ENCODE measurements around the gene ATP11A. TPM values are rescaled to one million over a fixed set of nuclear protein-coding genes. Genes with fewer than 3 reads are reported as not detected.

ATP11A gene
- total RNA-seq, 1 experiment from 2014 or later, result 8.8 TPM

DNA sequence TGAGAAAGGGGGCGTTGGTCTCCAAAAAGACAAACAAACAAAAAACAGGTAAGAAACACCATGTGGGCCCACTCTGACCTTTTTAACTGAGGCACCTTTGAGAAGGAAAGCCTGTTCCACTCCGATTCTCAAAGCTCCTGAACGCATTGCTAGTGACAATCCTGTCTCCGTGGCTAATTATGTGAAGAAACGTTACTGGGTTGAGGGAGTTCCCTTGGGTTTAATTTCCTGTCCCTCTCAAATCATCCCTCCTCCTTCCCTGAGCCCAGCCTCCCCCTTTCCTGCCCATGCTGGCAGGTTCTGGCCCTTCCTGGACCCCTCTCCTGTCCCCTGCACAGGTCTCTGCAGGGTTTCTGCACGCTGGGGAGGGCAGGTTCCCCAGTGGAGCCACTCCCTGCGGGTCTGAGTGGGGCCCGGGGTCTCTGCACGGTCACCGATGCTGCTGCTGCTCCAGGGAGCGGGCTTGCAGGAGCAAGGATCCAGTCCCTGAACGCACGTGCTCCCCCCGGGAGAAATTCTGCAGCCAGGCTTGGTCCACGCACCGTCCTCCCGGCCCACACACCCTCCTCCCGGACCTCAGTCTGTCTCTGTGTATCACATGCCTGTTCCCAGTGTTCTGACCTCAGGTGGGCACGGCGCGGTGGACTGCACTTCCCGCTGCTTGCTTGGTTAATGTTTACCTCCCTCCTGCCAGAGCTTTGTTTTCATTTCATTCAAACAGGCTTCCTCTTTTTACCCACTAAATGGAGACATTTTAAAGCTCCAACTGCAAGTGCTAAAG lies 202.8 kb downstream of the ATP11A start:
- DNase-seq (ENCODE audit: low spot score), result no peak

DNA sequence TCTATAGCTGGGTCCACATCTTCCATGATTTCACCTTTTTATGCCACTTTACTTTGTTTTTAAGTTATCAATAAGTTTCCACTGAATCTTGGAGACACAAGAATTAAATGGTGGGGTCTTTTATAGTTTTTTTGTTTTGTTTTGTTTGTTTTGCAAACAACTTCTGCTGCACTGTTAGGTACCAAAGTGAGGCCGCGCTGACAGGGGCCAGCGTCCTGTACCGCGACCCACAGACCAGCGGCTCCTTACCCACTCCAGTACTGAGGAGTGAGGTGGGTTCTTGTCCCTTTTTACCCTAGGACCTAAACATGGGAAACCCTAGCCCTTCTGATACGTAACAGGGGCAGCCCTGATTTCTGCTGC lies 203.3 kb downstream of the ATP11A start:
- DNase-seq (ENCODE audit: low spot score), result no peak

GRCh38 chr13:112893570-112894422 lies 204.0 kb downstream of the ATP11A start:
- no peak for DNase-seq (ENCODE audit: low spot score)

DNA sequence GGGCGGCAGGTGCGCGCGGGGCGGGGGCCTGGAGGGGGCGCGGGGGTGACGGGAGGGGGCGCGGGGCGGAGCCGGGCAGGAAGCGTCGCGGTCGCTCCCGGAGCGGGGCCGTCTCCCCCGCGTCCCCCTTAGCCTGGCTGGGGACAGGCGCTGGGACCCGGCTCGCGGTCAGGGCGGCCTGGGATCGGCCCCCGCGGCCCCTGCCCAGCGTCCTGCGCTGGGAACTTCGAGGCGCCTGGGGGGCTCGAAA lies 204.5 kb downstream of the ATP11A start:
- DNase-seq (ENCODE audit: low spot score), result no peak

GRCh38 chr13:112894673-112895481 lies 205.0 kb downstream of the ATP11A start:
- no peak for DNase-seq (ENCODE audit: low spot score)

GRCh38 chr13:112895521-112896465 lies 206.0 kb downstream of the ATP11A start:
- no peak for DNase-seq (ENCODE audit: low spot score)

DNA sequence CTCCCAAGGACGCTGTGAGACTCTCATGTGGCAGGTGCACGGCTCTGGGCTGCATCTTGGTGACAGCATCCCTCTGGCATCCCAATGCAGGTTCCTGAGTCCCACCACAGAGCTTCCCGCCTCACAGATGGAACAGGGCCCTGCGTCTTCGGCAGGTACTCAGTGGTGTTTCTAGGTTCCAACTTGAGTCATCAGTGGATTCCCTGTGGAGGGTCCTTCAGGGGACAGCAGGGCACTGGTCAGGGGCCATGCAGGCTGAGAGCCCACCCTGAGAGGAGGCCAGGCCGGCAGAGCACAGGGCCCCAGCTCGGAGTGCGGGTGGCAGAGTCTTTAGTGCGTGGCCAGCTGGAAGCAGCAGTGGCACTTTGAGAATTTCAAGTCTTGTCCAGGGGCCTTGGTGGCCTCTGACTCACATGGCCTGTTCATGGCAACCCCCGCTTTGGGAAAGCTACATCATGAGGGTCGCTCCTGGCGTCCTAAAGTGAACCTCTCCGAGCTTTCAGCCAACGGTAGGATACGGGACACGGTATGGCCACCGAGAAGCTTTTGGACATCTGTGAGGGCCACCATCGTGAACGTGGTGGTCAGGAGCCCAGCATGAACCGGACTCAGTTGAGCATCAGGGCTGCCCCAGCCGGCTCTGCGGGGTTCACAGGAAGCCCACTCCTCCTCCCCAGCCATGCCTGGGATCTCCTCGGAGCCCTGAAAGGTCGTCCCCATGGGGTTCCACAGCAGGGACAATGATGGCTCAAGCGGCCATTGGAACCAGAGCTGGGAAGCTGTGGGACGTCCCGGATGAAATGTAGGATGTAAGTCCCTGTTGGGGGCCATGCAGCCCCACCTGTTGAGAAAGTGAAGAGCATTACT lies 207.1 kb downstream of the ATP11A start:
- no peak for DNase-seq (ENCODE audit: low spot score)

- DNase-seq (ENCODE audit: low spot score), result no peak
Measured at GRCh38 chr13:112897603-112897955, 207.7 kb downstream of the ATP11A start.

- DNase-seq (ENCODE audit: low spot score), result no peak
Measured at GRCh38 chr13:112897956-112898620, 208.2 kb downstream of the ATP11A start.

- DNase-seq (ENCODE audit: low spot score), result no peak
Measured at GRCh38 chr13:112898621-112899280, 208.9 kb downstream of the ATP11A start.

- DNase-seq (ENCODE audit: low spot score), result no peak
Measured at GRCh38 chr13:112899281-112900225, 209.7 kb downstream of the ATP11A start.

DNA sequence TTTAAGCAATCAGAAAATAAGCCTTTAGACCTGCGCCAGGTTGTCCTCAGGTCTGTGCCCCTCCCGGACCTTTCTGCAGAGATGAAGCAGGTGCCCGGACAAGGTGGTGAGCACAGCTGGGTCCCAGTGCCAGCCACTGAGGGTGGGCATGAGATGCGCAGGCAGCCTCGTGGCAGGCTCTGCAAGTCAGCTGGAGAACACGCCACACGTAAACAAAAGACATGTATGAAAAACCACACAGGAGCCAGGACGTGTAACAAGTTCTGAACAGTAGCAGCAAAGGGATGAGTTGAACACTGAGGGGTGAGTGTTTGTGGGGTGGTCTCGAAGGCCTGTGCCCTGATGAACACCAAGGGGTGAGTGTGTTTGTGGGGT lies 210.4 kb downstream of the ATP11A start:
- no peak for DNase-seq (ENCODE audit: low spot score)

DNA sequence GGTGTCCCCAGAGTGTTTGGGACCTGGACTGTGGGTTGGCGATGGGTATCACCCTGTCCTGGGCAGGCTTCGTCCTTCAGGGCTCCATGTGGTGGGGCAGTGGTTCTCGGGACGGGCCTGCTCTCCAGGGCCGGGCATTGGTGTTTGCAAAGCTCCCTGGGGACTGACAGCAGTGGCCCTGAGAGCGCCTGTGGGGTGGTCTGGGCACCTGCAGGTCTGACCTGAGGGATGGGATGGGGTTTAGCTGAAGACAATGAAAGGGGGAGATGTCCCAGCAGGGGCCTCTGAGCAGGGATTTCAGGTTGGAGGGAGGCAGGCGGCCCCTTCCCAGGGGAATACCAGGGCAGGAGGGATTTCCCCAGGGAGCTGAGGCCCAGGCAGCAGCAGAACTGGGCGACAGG lies 210.9 kb downstream of the ATP11A start:
- DNase-seq (ENCODE audit: low spot score), result no peak

- no peak for DNase-seq (ENCODE audit: low spot score)
Measured at GRCh38 chr13:112902101-112902651, 212.3 kb downstream of the ATP11A start.

DNA sequence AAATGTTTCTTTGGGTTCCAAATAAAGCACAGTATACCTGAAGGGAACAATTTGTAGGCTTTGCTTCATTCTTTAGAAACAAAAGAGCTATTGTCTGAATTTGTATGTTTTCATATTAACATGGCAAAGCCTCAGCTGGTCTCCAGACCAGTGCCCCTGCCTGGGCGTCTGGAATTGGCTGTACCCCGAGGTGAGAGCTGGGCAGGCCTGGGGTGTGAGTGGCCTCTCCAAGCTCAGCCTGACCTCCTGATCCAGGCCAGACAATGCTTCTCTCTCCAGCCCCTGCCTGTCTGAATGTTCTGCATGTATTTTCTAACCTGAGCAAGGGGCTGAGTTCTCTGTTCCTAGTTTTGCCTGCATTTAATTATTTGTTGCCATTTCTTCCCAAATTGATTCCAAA lies 212.8 kb downstream of the ATP11A start:
- DNase-seq (ENCODE audit: low spot score), result no peak

DNA sequence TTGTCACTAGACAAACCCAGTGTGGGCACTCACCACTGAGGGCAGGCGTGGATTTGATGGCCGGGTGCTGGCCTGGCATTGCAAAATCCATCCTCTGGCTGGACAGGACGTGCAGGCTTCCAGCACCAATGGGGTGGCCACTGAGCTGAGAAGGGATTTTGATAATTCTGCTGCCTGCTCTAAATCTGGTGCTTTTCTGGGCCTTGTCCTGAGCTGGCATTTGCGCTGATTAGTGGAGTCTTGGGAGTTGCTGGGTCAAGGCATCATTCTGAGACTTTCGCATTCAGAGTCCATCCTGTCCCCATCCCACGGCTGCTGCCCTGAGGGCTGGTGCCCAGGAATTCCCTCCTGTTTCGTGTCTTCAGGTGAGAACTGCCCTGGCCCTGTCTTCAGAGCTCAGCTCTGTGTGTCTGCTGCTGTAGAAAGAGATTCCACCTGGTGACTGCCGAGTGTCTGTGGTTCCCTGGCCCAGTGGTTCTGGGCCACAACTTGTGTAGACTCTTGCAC lies 213.3 kb downstream of the ATP11A start:
- no peak for DNase-seq (ENCODE audit: low spot score)

DNA sequence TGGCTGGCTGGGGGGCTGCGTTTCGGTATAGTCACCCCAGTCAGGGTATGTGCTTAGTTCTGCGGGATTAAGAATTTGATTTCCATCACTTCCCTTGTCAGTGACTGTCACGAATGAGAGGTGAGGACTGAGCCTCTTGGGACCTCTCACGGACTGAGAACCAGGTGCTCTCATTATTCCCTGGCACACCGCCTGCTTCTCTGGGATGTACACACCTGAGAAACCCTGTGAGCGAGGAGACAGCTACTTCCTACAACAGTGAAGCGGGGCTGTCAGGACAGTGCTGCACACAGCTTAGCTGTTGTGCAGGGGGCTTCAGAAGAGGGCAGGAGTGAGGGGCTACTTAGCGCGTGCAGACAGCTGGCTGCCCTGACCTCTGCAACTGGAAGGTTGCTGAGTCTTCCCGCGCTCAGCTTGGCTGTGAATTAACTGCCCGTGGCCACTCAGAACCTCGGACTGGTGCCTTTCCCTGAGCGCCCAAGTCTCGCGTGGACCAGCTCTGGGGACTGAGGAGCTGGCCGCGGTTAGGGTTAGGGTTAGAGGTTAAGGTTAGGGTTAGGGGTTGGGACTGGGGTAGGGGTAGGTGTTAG lies 213.9 kb downstream of the ATP11A start:
- no peak for DNase-seq (ENCODE audit: low spot score)

Measured in A172 (cell line).